Upper lobe of left lung (tissue), 4 donors: ENCODE measurements around the gene RBM8A.

Experiments used
- POLR2A ChIP-seq, 4 donors: fragments of 450-650 bp; IDR thresholded peaks; one replicate each; pipeline ENCODE4 v1.5.1; 2016 to 2017; ENCODE audit warnings: antibody characterized with exemption in 4 of 4, mild to moderate bottlenecking in 2 of 4
- POLR2AphosphoS5 ChIP-seq, 2 donors: sonication (generic); formaldehyde crosslinking; IDR thresholded peaks; one replicate each; pipeline ENCODE4 v1.5.1; 2017; ENCODE audit warnings: antibody characterized with exemption in 2 of 2
- TF ChIP-seq, protein P1 (sequence below), 6 experiments: fragments of 450-650 bp in 4 of 6; fragments of 200-600 bp in 2 of 6; sonication (generic) in 2 of 6; IDR thresholded peaks; one replicate each; pipeline ENCODE4 v1.5.1; 2016 to 2019; ENCODE audit warnings: antibody characterized with exemption in 6 of 6

DNA sequence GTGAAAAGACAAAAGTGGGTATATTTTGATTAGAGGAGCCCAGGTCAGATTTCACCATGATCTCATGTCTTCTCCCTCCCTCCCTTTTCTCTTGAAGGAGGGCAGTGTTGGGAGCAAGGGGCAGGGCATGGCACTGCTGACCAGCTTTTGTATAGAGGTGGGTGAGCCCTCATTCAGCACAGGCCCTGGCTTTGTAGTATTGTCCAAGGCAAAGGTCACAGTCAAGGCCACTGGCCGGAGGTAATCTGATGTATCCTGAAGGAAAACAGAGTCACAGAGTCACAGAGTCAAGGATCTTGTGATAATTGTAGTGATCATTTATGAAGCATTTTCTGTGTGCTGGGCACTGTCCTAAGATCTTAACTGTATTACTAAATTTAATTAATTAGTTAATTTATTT is 29.3 kb downstream of the RBM8A start:
- TF ChIP-seq, protein P1, sequence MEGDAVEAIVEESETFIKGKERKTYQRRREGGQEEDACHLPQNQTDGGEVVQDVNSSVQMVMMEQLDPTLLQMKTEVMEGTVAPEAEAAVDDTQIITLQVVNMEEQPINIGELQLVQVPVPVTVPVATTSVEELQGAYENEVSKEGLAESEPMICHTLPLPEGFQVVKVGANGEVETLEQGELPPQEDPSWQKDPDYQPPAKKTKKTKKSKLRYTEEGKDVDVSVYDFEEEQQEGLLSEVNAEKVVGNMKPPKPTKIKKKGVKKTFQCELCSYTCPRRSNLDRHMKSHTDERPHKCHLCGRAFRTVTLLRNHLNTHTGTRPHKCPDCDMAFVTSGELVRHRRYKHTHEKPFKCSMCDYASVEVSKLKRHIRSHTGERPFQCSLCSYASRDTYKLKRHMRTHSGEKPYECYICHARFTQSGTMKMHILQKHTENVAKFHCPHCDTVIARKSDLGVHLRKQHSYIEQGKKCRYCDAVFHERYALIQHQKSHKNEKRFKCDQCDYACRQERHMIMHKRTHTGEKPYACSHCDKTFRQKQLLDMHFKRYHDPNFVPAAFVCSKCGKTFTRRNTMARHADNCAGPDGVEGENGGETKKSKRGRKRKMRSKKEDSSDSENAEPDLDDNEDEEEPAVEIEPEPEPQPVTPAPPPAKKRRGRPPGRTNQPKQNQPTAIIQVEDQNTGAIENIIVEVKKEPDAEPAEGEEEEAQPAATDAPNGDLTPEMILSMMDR (IDR thresholded peaks at IDR 0.05), result no peak
- TF ChIP-seq POLR2A (IDR thresholded peaks at IDR 0.05) (no peak), POLR2AphosphoS5 (IDR thresholded peaks at IDR 0.05) (no peak)
